CD14-positive monocyte (primary cell): ENCODE measurements around the gene GPR158. TPM values are rescaled to one million over a fixed set of nuclear protein-coding genes. Genes with fewer than 3 reads are reported as not detected.

Source experiments
- DNase-seq, 3 donors: peaks; one replicate each; pipeline ENCODE4 v3.0.0-alpha.2; 2011 to 2022
- H2AFZ ChIP-seq: 2 replicates; pipeline ENCODE4 v1.6.0; 2012; ENCODE audit warnings: mild to moderate bottlenecking, low read depth, low read length, inconsistent platforms; ENCODE audit not compliant: insufficient read depth, poor library complexity, severe bottlenecking
- H3K27ac ChIP-seq, 2 donors: 1 replicate in 1 of 2; 2 replicates in 1 of 2; pipeline ENCODE4 v1.5.1; 2012 to 2013; ENCODE audit warnings: low read length in 2 of 2, control low read depth in 1 of 2, inconsistent platforms in 1 of 2, low read depth in 1 of 2, mild to moderate bottlenecking in 1 of 2
- H3K27me3 ChIP-seq, 2 donors: one replicate each; pipeline versions ENCODE4 v1.6.0 to v1.6.1; 2011 to 2013; ENCODE audit warnings: low read length in 2 of 2; ENCODE audit not compliant: control insufficient read depth in 2 of 2, insufficient read depth in 2 of 2
- H3K36me3 ChIP-seq, 2 donors: replicated peaks in 1 of 2; 1 replicate in 1 of 2; 2 replicates in 1 of 2; pipeline versions ENCODE4 v1.5.1 to v1.6.1; 2012 to 2013; ENCODE audit warnings: low read length in 2 of 2, control low read depth in 1 of 2, inconsistent platforms in 1 of 2, mild to moderate bottlenecking in 1 of 2; ENCODE audit not compliant: insufficient read depth in 2 of 2, control insufficient read depth in 1 of 2
- H3K4me1 ChIP-seq, 2 donors: 1 replicate in 1 of 2; 2 replicates in 1 of 2; pipeline versions ENCODE4 v1.5.1 to v1.6.1; 2012 to 2013; ENCODE audit warnings: low read length in 2 of 2, control low read depth in 1 of 2, inconsistent platforms in 1 of 2, mild to moderate bottlenecking in 1 of 2, moderate library complexity in 1 of 2; ENCODE audit not compliant: insufficient read depth in 2 of 2, control insufficient read depth in 1 of 2
- H3K4me2 ChIP-seq: replicated peaks from 2 replicates; pipeline ENCODE3; 2012; ENCODE audit warnings: low read length, moderate library complexity, mild to moderate bottlenecking; ENCODE audit not compliant: poor library complexity, severe bottlenecking; ENCODE audit errors: extremely low read depth
- H3K4me3 ChIP-seq, 3 experiments: fragments of 200-600 bp in 1 of 3; sonication (generic) in 1 of 3; replicated peaks in 1 of 3; 1 replicate in 2 of 3; 2 replicates in 1 of 3; pipeline ENCODE4 v1.5.1; 2011 to 2013; ENCODE audit warnings: low read length in 3 of 3, mild to moderate bottlenecking in 3 of 3, control low read depth in 2 of 3, low read depth in 2 of 3, inconsistent platforms in 1 of 3, moderate library complexity in 1 of 3
- H3K79me2 ChIP-seq: 2 replicates; pipeline ENCODE4 v1.6.0; 2012; ENCODE audit warnings: mild to moderate bottlenecking, control low read depth, inconsistent platforms, low read length, moderate library complexity; ENCODE audit not compliant: insufficient read depth
- H3K9ac ChIP-seq: 2 replicates; pipeline ENCODE4 v1.6.0; 2017; ENCODE audit warnings: low read length, mild to moderate bottlenecking; ENCODE audit not compliant: insufficient read depth, poor library complexity, severe bottlenecking
- H3K9me3 ChIP-seq, 2 donors: replicated peaks in 1 of 2; 1 replicate in 1 of 2; 2 replicates in 1 of 2; pipeline versions ENCODE4 v1.5.1 to v1.6.1; 2012 to 2013; ENCODE audit warnings: low read length in 2 of 2, control low read depth in 1 of 2; ENCODE audit not compliant: control insufficient read depth in 1 of 2, insufficient read depth in 1 of 2
- H4K20me1 ChIP-seq: 2 replicates; pipeline ENCODE4 v1.6.0; 2012; ENCODE audit warnings: mild to moderate bottlenecking, low read length, control low read depth, moderate library complexity; ENCODE audit not compliant: insufficient read depth
- H3K27ac Mint-ChIP-seq, 7 donors: one replicate each; pipeline ENCODE4 v1.8.0; 2020; ENCODE audit warnings: mild to moderate bottlenecking in 7 of 7, mixed read lengths in 7 of 7, moderate library complexity in 6 of 7, inconsistent platforms in 2 of 7
- H3K27me3 Mint-ChIP-seq, 3 donors: one replicate each; pipeline ENCODE4 v1.8.0; 2021 to 2022; ENCODE audit warnings: low read depth in 3 of 3, mild to moderate bottlenecking in 3 of 3, mixed read lengths in 3 of 3, moderate library complexity in 3 of 3, inconsistent platforms in 1 of 3
- H3K36me3 Mint-ChIP-seq, 2 donors: one replicate each; pipeline ENCODE4 v1.8.0; 2020; ENCODE audit warnings: mixed read lengths in 2 of 2, inconsistent platforms in 1 of 2, mild to moderate bottlenecking in 1 of 2
- H3K4me1 Mint-ChIP-seq: one replicate; pipeline ENCODE4 v1.8.0; 2020; ENCODE audit warnings: mild to moderate bottlenecking, mixed read lengths
- H3K4me3 Mint-ChIP-seq, 2 donors: one replicate each; pipeline ENCODE4 v1.8.0; 2020; ENCODE audit warnings: mild to moderate bottlenecking in 2 of 2, mixed read lengths in 2 of 2, moderate library complexity in 1 of 2
- H3K9me3 Mint-ChIP-seq, 7 donors: one replicate each; pipeline ENCODE4 v1.8.0; 2020 to 2022; ENCODE audit warnings: mixed read lengths in 7 of 7, mild to moderate bottlenecking in 6 of 7, moderate library complexity in 6 of 7, inconsistent platforms in 2 of 7
- WGBS: methylation state at CpG from one replicate; pipeline ENCODE4 v1.1.5; 2013; ENCODE audit warnings: missing lambda C conversion rate; ENCODE audit not compliant: insufficient coverage; 5-methylcytosine and 5-hydroxymethylcytosine counted together
- intact Hi-C, 2 donors: fragments of 100-400 bp; cut with micrococcal nuclease; formaldehyde crosslinking; loops; one replicate each; pipeline versions ENCODE4 v1.15.0 to v1.15.1; 2023
- polyA plus RNA-seq, 3 donors: library from polyadenylated mRNA; depleted of rRNA in 1 of 3; unstranded in 2 of 3; stranded (reverse) in 1 of 3; fragments of 300-500 nt in 2 of 3; fragments of >200 nt in 1 of 3; fragmentation: Illumina TruSeq in 2 of 3; gene quantifications; 1 replicate in 2 of 3; 2 replicates in 1 of 3; pipeline ENCODE4 v1.2.3, GENCODE V29; 2012 to 2021
- TF ChIP-seq, protein P1 (sequence below): fragments of 200-600 bp; IDR thresholded peaks from one replicate; pipeline ENCODE4 v1.8.0; 2022; ENCODE audit warnings: antibody characterized with exemption, mild to moderate bottlenecking

GPR158 gene
- polyA plus RNA-seq, 3 donors: not detected

- WGBS: no CpG with 5 or more reads among the region's 1 CpG
- no peak overlapping the region for H3K4me3 ChIP-seq
- intact Hi-C loops: no loop called here
- no peak overlapping the region for H3K27ac ChIP-seq
- no peak overlapping the region for H3K9ac ChIP-seq
- H3K36me3 ChIP-seq: no peaks in the 10 kb centered on the region
- H3K4me2 ChIP-seq: no peak overlapping the region
- no peaks in the 10 kb centered on the region for H3K27me3 ChIP-seq
- no peaks in the 10 kb centered on the region for H4K20me1 ChIP-seq
- H3K36me3 Mint-ChIP-seq: no peaks in the 10 kb centered on the region
- TF ChIP-seq, protein P1, sequence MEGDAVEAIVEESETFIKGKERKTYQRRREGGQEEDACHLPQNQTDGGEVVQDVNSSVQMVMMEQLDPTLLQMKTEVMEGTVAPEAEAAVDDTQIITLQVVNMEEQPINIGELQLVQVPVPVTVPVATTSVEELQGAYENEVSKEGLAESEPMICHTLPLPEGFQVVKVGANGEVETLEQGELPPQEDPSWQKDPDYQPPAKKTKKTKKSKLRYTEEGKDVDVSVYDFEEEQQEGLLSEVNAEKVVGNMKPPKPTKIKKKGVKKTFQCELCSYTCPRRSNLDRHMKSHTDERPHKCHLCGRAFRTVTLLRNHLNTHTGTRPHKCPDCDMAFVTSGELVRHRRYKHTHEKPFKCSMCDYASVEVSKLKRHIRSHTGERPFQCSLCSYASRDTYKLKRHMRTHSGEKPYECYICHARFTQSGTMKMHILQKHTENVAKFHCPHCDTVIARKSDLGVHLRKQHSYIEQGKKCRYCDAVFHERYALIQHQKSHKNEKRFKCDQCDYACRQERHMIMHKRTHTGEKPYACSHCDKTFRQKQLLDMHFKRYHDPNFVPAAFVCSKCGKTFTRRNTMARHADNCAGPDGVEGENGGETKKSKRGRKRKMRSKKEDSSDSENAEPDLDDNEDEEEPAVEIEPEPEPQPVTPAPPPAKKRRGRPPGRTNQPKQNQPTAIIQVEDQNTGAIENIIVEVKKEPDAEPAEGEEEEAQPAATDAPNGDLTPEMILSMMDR: no peak
- H3K27ac Mint-ChIP-seq: no peak overlapping the region
- no peak for DNase-seq
- H3K79me2 ChIP-seq: no peaks in the 10 kb centered on the region
- H3K27me3 Mint-ChIP-seq: peaks cover 0 to 2% (median 0%) of the 10 kb centered on the region in 3 donors
- H3K9me3 ChIP-seq: no peaks in the 10 kb centered on the region
- no peaks in the 10 kb centered on the region for H3K4me1 ChIP-seq
- no peak overlapping the region for H3K4me3 Mint-ChIP-seq
- H3K9me3 Mint-ChIP-seq: peaks cover 0 to 9% (median 5%) of the 10 kb centered on the region in 7 donors
- H2AFZ ChIP-seq: no peak overlapping the region
- no peaks in the 10 kb centered on the region for H3K4me1 Mint-ChIP-seq
Observed at GRCh38 chr10:25198151-25198550, 23.4 kb downstream of the GPR158 start.

- no peak overlapping the region for H3K4me2 ChIP-seq
- H3K4me1 ChIP-seq: no peaks in the 10 kb centered on the region
- H4K20me1 ChIP-seq: no peaks in the 10 kb centered on the region
- H3K9me3 Mint-ChIP-seq: peaks cover 0 to 11% (median 6%) of the 10 kb centered on the region in 7 donors
- no peaks in the 10 kb centered on the region for H3K36me3 ChIP-seq
- H3K36me3 Mint-ChIP-seq: no peaks in the 10 kb centered on the region
- no peaks in the 10 kb centered on the region for H3K27me3 Mint-ChIP-seq
- H3K9me3 ChIP-seq: no peaks in the 10 kb centered on the region
- 85% methylated on average over 2 of the region's 4 CpGs for WGBS
- H3K4me1 Mint-ChIP-seq: no peaks in the 10 kb centered on the region
- no peaks in the 10 kb centered on the region for H3K27me3 ChIP-seq
- no peak overlapping the region for H3K27ac Mint-ChIP-seq
- intact Hi-C loops: no loop called here
- no peak overlapping the region for H3K4me3 Mint-ChIP-seq
- H3K4me3 ChIP-seq: no peak overlapping the region
- no peaks in the 10 kb centered on the region for H3K79me2 ChIP-seq
- DNase-seq: no peak
- no peak overlapping the region for H2AFZ ChIP-seq
- TF ChIP-seq, protein P1: no peak
- no peak overlapping the region for H3K9ac ChIP-seq
- no peak overlapping the region for H3K27ac ChIP-seq
Observed at GRCh38 chr10:25206693-25207414, 32.1 kb downstream of the GPR158 start.
